ENCODE measurements around the gene PLCB3. TPM values are rescaled to one million over a fixed set of nuclear protein-coding genes. Genes with fewer than 3 reads are reported as not detected.

The PLCB3 gene
- total and polyA plus RNA-seq, 2 of the 13 experiments (the other 11 are each of a cell fraction or from before 2014, with no cell fraction given): 7.5 to 13.8 TPM

GRCh38 chr11:64268025-64268892, 16.9 kb downstream of the PLCB3 start (continued):
- no peak for TF ChIP-seq HNF1A (IDR thresholded peaks at IDR 0.05; ENCODE audit: low read depth)
- no peak for TF ChIP-seq HNF1A (CRISPR knock-in tag; IDR thresholded peaks at IDR 0.05; ENCODE audit: borderline replicate concordance)
- TF ChIP-seq ZNF251 (CRISPR knock-in tag; IDR thresholded peaks at IDR 0.05): no peak
- TF ChIP-seq GLI4 (CRISPR knock-in tag; IDR thresholded peaks at IDR 0.05; ENCODE audit: borderline replicate concordance): no peak
- TF ChIP-seq ZNF451 (CRISPR knock-in tag; IDR thresholded peaks at IDR 0.05): no peak
- no peak for TF ChIP-seq REST (IDR thresholded peaks at IDR 0.05; ENCODE audit: borderline replicate concordance in 1 of 2, low read depth in 1 of 2, low read length in 2 of 2)
- TF ChIP-seq ZNF326 (CRISPR knock-in tag; IDR thresholded peaks at IDR 0.05; ENCODE audit: borderline replicate concordance): no peak
- TF ChIP-seq AGO2 (optimal IDR thresholded peaks at IDR 0.05; ENCODE audit: low read depth, low read length): peak; percentile 26
- TF ChIP-seq NRL (CRISPR knock-in tag; IDR thresholded peaks at IDR 0.05; ENCODE audit: borderline replicate concordance): no peak
- 0 out of 2 replicates have a peak, but pooled peaks have one; percentile 13 for TF ChIP-seq ZNF280B (CRISPR knock-in tag; IDR thresholded peaks at IDR 0.05; ENCODE audit: borderline replicate concordance)
- TF ChIP-seq POLR2AphosphoS5 (IDR thresholded peaks at IDR 0.05; ENCODE audit: low read depth, low read length): no peak
- TF ChIP-seq POGK (CRISPR knock-in tag; conservative IDR thresholded peaks at IDR 0.05): no peak
- TF ChIP-seq WIZ (CRISPR knock-in tag; IDR thresholded peaks at IDR 0.05): no peak
- no peak for TF ChIP-seq ZNF441 (CRISPR knock-in tag; IDR thresholded peaks at IDR 0.05; ENCODE audit: borderline replicate concordance)
- TF ChIP-seq BRF2 (CRISPR knock-in tag; IDR thresholded peaks at IDR 0.05): no peak
